ENCODE measurements around the gene RBPJL. TPM values are rescaled to one million over a fixed set of nuclear protein-coding genes. Genes with fewer than 3 reads are reported as not detected.

Gene RBPJL
- total and polyA plus RNA-seq, 2 of the 13 experiments (the other 11 are each of a cell fraction or from before 2014, with no cell fraction given): not detected

DNA sequence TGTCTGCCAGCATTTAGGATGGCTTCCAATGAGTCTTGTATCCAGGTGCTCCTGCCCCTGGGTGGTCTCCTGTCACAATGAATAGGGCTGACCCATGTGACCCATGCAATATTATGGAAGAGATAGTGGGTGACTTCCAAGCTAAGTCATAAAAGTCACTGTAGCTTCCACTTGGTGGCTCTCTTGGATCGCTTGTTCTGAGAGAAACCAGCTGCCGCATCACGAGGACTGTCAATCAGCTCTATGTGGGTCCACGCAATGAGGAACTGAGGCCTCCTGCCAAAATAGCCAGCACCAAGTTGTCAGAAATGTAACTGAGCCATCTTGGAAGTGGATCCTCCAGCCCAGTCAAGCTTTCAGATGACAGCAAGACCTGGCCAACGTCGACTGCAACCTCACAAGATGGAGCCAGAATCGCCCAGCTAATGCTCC lies 16.3 kb downstream of the RBPJL start (continued):
- TF ChIP-seq, protein P1, sequence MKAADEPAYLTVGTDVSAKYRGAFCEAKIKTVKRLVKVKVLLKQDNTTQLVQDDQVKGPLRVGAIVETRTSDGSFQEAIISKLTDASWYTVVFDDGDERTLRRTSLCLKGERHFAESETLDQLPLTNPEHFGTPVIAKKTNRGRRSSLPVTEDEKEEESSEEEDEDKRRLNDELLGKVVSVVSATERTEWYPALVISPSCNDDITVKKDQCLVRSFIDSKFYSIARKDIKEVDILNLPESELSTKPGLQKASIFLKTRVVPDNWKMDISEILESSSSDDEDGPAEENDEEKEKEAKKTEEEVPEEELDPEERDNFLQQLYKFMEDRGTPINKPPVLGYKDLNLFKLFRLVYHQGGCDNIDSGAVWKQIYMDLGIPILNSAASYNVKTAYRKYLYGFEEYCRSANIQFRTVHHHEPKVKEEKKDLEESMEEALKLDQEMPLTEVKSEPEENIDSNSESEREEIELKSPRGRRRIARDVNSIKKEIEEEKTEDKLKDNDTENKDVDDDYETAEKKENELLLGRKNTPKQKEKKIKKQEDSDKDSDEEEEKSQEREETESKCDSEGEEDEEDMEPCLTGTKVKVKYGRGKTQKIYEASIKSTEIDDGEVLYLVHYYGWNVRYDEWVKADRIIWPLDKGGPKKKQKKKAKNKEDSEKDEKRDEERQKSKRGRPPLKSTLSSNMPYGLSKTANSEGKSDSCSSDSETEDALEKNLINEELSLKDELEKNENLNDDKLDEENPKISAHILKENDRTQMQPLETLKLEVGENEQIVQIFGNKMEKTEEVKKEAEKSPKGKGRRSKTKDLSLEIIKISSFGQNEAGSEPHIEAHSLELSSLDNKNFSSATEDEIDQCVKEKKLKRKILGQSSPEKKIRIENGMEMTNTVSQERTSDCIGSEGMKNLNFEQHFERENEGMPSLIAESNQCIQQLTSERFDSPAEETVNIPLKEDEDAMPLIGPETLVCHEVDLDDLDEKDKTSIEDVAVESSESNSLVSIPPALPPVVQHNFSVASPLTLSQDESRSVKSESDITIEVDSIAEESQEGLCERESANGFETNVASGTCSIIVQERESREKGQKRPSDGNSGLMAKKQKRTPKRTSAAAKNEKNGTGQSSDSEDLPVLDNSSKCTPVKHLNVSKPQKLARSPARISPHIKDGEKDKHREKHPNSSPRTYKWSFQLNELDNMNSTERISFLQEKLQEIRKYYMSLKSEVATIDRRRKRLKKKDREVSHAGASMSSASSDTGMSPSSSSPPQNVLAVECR (CRISPR knock-in tag; IDR thresholded peaks at IDR 0.05; ENCODE audit: borderline replicate concordance): peak; percentile 62; the same call in 1 of the 2 replicates
- peak; percentile 40; the same call in 1 of the 2 replicates for TF ChIP-seq TGIF2 (CRISPR knock-in tag; IDR thresholded peaks at IDR 0.05)
- no peak for TF ChIP-seq ZNF251 (CRISPR knock-in tag; IDR thresholded peaks at IDR 0.05)
- no peak for TF ChIP-seq TCF7 (IDR thresholded peaks at IDR 0.05; ENCODE audit: low read depth)
- 0 out of 2 replicates have a peak, but pooled peaks have one; percentile 72 for TF ChIP-seq RXRB (CRISPR knock-in tag; IDR thresholded peaks at IDR 0.05; ENCODE audit: borderline replicate concordance)
- TF ChIP-seq CENPX (CRISPR knock-in tag; IDR thresholded peaks at IDR 0.05): no peak
- TF ChIP-seq, protein P2, sequence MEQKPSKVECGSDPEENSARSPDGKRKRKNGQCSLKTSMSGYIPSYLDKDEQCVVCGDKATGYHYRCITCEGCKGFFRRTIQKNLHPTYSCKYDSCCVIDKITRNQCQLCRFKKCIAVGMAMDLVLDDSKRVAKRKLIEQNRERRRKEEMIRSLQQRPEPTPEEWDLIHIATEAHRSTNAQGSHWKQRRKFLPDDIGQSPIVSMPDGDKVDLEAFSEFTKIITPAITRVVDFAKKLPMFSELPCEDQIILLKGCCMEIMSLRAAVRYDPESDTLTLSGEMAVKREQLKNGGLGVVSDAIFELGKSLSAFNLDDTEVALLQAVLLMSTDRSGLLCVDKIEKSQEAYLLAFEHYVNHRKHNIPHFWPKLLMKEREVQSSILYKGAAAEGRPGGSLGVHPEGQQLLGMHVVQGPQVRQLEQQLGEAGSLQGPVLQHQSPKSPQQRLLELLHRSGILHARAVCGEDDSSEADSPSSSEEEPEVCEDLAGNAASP (CRISPR knock-in tag; IDR thresholded peaks at IDR 0.05; ENCODE audit: borderline replicate concordance): peak; percentile 66
- TF ChIP-seq POLR2AphosphoS2 (IDR thresholded peaks at IDR 0.05; ENCODE audit: low read depth, low read length): no peak
- peak; percentile 98 for TF ChIP-seq MEIS2 (CRISPR knock-in tag; IDR thresholded peaks at IDR 0.05)
- TF ChIP-seq ZNF44 (CRISPR knock-in tag; IDR thresholded peaks at IDR 0.05): no peak
- no peak for TF ChIP-seq ZNF121 (CRISPR knock-in tag; IDR thresholded peaks at IDR 0.05)
- peak; percentile 64 for TF ChIP-seq ZBTB7B (CRISPR knock-in tag; IDR thresholded peaks at IDR 0.05)
- 0 out of 2 replicates have a peak, but pooled peaks have one; percentile 72 for TF ChIP-seq ETV6 (CRISPR knock-in tag; conservative IDR thresholded peaks at IDR 0.05)
- TF ChIP-seq, protein P3, sequence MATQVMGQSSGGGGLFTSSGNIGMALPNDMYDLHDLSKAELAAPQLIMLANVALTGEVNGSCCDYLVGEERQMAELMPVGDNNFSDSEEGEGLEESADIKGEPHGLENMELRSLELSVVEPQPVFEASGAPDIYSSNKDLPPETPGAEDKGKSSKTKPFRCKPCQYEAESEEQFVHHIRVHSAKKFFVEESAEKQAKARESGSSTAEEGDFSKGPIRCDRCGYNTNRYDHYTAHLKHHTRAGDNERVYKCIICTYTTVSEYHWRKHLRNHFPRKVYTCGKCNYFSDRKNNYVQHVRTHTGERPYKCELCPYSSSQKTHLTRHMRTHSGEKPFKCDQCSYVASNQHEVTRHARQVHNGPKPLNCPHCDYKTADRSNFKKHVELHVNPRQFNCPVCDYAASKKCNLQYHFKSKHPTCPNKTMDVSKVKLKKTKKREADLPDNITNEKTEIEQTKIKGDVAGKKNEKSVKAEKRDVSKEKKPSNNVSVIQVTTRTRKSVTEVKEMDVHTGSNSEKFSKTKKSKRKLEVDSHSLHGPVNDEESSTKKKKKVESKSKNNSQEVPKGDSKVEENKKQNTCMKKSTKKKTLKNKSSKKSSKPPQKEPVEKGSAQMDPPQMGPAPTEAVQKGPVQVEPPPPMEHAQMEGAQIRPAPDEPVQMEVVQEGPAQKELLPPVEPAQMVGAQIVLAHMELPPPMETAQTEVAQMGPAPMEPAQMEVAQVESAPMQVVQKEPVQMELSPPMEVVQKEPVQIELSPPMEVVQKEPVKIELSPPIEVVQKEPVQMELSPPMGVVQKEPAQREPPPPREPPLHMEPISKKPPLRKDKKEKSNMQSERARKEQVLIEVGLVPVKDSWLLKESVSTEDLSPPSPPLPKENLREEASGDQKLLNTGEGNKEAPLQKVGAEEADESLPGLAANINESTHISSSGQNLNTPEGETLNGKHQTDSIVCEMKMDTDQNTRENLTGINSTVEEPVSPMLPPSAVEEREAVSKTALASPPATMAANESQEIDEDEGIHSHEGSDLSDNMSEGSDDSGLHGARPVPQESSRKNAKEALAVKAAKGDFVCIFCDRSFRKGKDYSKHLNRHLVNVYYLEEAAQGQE (IDR thresholded peaks at IDR 0.05; ENCODE audit: borderline replicate concordance in 1 of 2, low read depth in 1 of 2, low read length in 2 of 2): no peak
- TF ChIP-seq, protein P4, sequence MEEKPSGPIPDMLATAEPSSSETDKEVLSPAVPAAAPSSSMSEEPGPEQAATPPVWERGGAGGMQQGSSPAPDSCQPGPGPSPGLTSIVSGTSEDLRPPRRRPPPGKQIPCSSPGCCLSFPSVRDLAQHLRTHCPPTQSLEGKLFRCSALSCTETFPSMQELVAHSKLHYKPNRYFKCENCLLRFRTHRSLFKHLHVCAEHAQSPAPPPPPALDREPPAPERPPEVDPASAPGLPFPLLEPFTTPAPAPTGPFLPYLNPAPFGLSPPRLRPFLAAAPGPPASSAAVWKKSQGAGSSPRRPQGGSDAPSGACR (CRISPR knock-in tag; IDR thresholded peaks at IDR 0.05): no peak
- no peak for TF ChIP-seq MBD4 (IDR thresholded peaks at IDR 0.05; ENCODE audit: borderline replicate concordance, low read length)

Measured in HepG2 (cell line).